IPS DF 6.9 (cell line): ENCODE measurements around the gene CDH20.

Source experiments
- DNase-seq: peaks from one replicate; pipeline ENCODE4 v3.0.0-alpha.2; 2013; ENCODE audit warnings: low read depth, low spot score
- H3K27ac ChIP-seq: one replicate; pipeline ENCODE4 v1.5.1; 2013; ENCODE audit warnings: low read length, control low read depth
- H3K27me3 ChIP-seq: 2 replicates; pipeline ENCODE4 v1.6.1; 2013; ENCODE audit warnings: mild to moderate bottlenecking, low read length; ENCODE audit not compliant: control insufficient read depth, insufficient read depth
- H3K36me3 ChIP-seq: 2 replicates; pipeline ENCODE4 v1.6.1; 2013; ENCODE audit warnings: low read length; ENCODE audit not compliant: control insufficient read depth, insufficient read depth
- H3K4me1 ChIP-seq: 2 replicates; pipeline ENCODE4 v1.6.1; 2013; ENCODE audit warnings: low read length; ENCODE audit not compliant: control insufficient read depth, insufficient read depth
- H3K4me3 ChIP-seq: 2 replicates; pipeline ENCODE4 v1.5.1; 2013; ENCODE audit warnings: mild to moderate bottlenecking, low read length
- H3K9me3 ChIP-seq: 2 replicates; pipeline ENCODE4 v1.6.1; 2013; ENCODE audit warnings: low read length, inconsistent platforms; ENCODE audit not compliant: control insufficient read depth, insufficient read depth
- WGBS: extraction: QIAGEN DNeasy Blood & Tissue Kit; methylation state at CpG from one replicate; pipeline ENCODE4 v1.1.7; 2013; ENCODE audit warnings: mixed read lengths, missing lambda C conversion rate; ENCODE audit not compliant: insufficient read length, insufficient coverage; 5-methylcytosine and 5-hydroxymethylcytosine counted together

The CDH20 gene

DNA sequence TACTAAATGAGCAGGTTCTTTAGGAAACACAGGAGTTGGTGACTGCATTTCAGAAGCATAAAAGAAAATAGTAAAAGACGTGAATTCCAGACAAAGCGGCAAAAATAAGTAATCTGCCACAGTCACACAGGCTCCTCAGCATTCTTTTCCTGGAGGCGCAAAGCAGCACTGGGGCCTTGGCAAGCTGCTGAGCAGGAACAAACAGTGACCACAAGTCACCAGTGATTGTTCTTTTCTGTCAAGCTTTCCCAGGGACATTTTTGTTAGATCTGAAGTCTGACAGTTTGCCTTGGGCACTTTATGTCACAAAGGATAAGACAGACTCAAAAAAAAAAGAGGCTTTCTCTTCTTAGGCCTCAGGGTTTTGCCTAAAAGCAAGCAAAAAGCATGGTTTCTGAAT is 216.2 kb downstream of the CDH20 start:
- H3K4me1 ChIP-seq, result no peaks in the 10 kb centered on the region
- no peaks in the 10 kb centered on the region for H3K27me3 ChIP-seq
- no peak for DNase-seq
- no peaks in the 10 kb centered on the region for H3K9me3 ChIP-seq
- H3K27ac ChIP-seq, result no peak overlapping the region
- H3K4me3 ChIP-seq, result no peak overlapping the region
- no peaks in the 10 kb centered on the region for H3K36me3 ChIP-seq
- WGBS, result no CpG with 5 or more reads among the region's 3 CpGs

- H3K4me1 ChIP-seq, result no peaks in the 10 kb centered on the region
- no CpG with 5 or more reads among the region's 11 CpGs for WGBS
- H3K27ac ChIP-seq, result no peak overlapping the region
- no peaks in the 10 kb centered on the region for H3K27me3 ChIP-seq
- H3K4me3 ChIP-seq, result no peak overlapping the region
- H3K9me3 ChIP-seq, result no peaks in the 10 kb centered on the region
- H3K36me3 ChIP-seq, result no peaks in the 10 kb centered on the region
- no peak for DNase-seq
Measured at GRCh38 chr18:61549889-61550288, 216.7 kb downstream of the CDH20 start.

- no peak overlapping the region for H3K27ac ChIP-seq
- no peaks in the 10 kb centered on the region for H3K36me3 ChIP-seq
- H3K4me1 ChIP-seq, result no peaks in the 10 kb centered on the region
- H3K27me3 ChIP-seq, result no peaks in the 10 kb centered on the region
- peak; percentile 64 for DNase-seq
- H3K4me3 ChIP-seq, result no peak overlapping the region
- no CpG with 5 or more reads among the region's 5 CpGs for WGBS
- no peaks in the 10 kb centered on the region for H3K9me3 ChIP-seq
Measured at GRCh38 chr18:61551586-61551985, 218.4 kb downstream of the CDH20 start.

GRCh38 chr18:61553045-61553659 is 219.9 kb downstream of the CDH20 start:
- no peaks in the 10 kb centered on the region for H3K36me3 ChIP-seq
- no peak for DNase-seq
- H3K9me3 ChIP-seq, result no peaks in the 10 kb centered on the region
- no peaks in the 10 kb centered on the region for H3K4me1 ChIP-seq
- H3K4me3 ChIP-seq, result no peak overlapping the region
- H3K27ac ChIP-seq, result no peak overlapping the region
- no peaks in the 10 kb centered on the region for H3K27me3 ChIP-seq
- no CpG with 5 or more reads among the region's 4 CpGs for WGBS

DNA sequence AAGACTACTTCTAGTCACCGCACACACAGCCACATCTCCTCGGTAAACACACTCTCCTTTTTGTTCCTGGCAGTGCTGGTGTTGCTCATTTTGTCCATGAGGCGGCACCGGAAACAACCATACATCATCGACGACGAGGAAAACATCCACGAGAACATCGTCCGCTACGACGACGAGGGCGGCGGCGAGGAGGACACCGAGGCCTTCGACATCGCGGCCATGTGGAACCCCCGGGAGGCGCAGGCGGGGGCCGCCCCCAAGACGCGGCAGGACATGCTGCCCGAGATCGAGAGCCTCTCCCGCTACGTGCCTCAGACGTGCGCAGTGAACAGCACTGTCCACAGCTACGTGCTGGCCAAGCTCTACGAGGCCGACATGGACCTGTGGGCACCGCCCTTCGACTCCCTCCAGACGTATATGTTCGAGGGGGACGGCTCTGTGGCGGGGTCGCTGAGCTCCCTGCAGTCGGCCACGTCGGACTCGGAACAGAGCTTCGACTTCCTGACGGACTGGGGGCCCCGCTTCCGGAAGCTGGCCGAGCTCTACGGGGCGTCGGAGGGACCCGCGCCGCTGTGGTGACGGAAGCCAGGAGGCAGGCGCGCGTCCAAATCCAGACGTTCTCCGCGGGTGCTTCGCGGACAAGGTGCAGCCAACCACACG is 221.0 kb downstream of the CDH20 start:
- Histone ChIP-seq H3K27me3 (no peaks in the 10 kb centered on the region), H3K36me3 (no peaks in the 10 kb centered on the region), H3K27ac (no peak overlapping the region), H3K4me3 (no peak overlapping the region), H3K4me1 (no peaks in the 10 kb centered on the region), H3K9me3 (no peaks in the 10 kb centered on the region)
- WGBS, result no CpG with 5 or more reads among the region's 67 CpGs
- no peak for DNase-seq

DNA sequence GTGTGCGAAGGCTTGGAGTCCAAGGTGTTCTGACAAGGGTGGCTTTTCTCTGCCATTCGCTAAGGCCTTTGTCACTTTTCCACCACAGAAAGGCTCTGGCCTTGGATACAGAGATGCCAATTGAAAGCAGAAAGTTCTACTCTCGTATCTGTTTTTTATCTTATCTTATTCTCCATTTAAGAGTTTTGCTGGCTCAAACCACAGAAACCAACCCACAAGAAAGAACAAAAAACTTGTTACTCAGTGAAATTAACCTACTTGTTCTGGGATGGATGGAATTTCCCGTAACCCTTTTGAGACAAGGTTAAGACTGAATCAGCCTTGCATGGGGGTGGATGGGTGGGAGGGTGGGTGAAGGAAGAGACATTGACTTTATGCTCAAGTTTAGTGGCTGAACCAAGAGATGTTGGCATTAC is 221.7 kb downstream of the CDH20 start:
- no peaks in the 10 kb centered on the region for H3K36me3 ChIP-seq
- no peak overlapping the region for H3K4me3 ChIP-seq
- no CpG with 5 or more reads among the region's 4 CpGs for WGBS
- no peaks in the 10 kb centered on the region for H3K4me1 ChIP-seq
- H3K27me3 ChIP-seq, result no peaks in the 10 kb centered on the region
- no peak overlapping the region for H3K27ac ChIP-seq
- H3K9me3 ChIP-seq, result no peaks in the 10 kb centered on the region
- no peak for DNase-seq

DNA sequence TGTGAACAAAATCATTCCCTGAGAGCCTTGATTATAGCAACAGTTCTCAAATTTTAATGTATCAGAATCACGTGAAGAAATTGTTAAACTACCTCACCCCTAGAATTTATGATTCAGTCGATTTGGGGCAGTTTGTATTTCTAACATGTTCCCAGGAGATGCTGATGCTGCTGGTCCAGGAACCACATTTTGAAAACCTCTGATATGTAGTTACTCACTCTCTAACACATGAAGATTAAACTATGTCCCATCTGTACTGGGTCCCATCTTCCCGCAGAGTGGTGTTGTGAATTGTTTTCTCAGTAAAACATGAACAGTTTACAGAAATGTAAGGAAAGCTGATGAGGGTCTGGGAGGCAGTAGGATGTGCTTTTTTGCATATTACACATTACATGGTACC is 223.1 kb downstream of the CDH20 start:
- H3K4me3 ChIP-seq, result no peak overlapping the region
- no peaks in the 10 kb centered on the region for H3K36me3 ChIP-seq
- H3K4me1 ChIP-seq, result no peaks in the 10 kb centered on the region
- no peak overlapping the region for H3K27ac ChIP-seq
- no peaks in the 10 kb centered on the region for H3K9me3 ChIP-seq
- H3K27me3 ChIP-seq, result no peaks in the 10 kb centered on the region
- WGBS, result no CpG with 5 or more reads among the region's 3 CpGs
- no peak for DNase-seq

- WGBS, result no CpG with 5 or more reads among the region's 2 CpGs
- no peaks in the 10 kb centered on the region for H3K4me1 ChIP-seq
- no peaks in the 10 kb centered on the region for H3K27me3 ChIP-seq
- no peak overlapping the region for H3K4me3 ChIP-seq
- no peaks in the 10 kb centered on the region for H3K9me3 ChIP-seq
- no peaks in the 10 kb centered on the region for H3K36me3 ChIP-seq
- no peak overlapping the region for H3K27ac ChIP-seq
- no peak for DNase-seq
Measured at GRCh38 chr18:61556862-61557261, 223.6 kb downstream of the CDH20 start.

DNA sequence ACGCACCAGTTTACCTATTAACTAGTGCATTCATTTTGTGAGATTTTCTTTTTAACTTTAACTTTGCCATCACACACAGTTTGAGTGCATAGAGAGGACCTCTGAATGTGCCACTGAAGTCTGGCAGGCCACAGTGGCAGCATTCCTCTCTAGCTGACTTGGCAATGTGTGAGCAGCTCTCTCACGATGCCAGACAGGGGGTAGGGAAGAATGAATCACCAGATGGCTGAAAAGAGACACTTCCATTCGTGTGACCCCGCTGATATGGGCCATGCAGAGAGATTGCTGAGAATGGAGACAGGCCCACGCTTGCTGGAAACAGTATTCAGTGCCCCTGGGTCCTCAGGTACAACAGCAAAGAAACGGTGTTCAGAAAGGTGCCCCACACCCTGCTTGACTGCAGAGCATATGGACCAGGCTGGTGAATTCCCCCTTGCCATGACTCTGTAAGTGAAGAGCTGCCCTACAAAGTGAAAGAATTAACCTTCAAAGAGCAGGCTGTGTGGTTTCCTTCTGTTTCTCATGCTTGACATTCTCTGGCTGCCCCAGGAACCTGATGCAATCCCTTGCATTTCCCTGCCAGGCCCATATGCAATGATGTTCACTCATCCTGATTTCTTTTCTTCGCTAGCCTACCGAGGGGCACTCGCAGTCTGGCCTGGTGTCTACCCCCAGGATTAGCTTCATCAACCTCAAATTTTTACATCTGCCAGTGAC is 236.1 kb downstream of the CDH20 start:
- DNase-seq, result no peak
- H3K4me1 ChIP-seq, result no peaks in the 10 kb centered on the region
- no peak overlapping the region for H3K27ac ChIP-seq
- no CpG with 5 or more reads among the region's 9 CpGs for WGBS
- no peaks in the 10 kb centered on the region for H3K9me3 ChIP-seq
- H3K27me3 ChIP-seq, result no peaks in the 10 kb centered on the region
- H3K4me3 ChIP-seq, result no peak overlapping the region
- no peaks in the 10 kb centered on the region for H3K36me3 ChIP-seq

DNA sequence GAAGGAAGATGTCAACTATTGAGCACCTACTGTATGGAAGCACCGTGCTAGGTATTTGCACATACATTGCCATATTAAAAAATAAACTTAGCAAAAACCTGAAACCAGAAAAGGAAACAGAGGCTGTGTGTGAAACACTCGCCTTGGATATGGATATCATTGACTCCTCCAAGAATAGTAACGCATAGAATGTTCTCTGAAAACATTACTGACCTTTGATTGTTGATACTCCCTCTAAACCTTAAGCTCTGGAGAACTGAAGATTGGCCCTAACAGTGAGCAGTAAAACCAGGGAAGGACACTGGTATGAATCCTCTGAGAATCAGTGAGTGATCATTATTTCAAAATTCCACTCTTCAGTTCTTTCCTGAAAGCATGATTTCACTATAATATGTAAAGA is 236.8 kb downstream of the CDH20 start:
- Histone ChIP-seq H3K9me3 (no peaks in the 10 kb centered on the region), H3K4me1 (no peaks in the 10 kb centered on the region), H3K4me3 (no peak overlapping the region), H3K27me3 (no peaks in the 10 kb centered on the region), H3K27ac (no peak overlapping the region), H3K36me3 (no peaks in the 10 kb centered on the region)
- no CpG with 5 or more reads among the region's 3 CpGs for WGBS
- DNase-seq, result no peak
